C4-2B (cell line): ENCODE measurements around the gene RNASE7.

Source experiments
- CTCF ChIP-seq: fragments of 450-650 bp; conservative IDR thresholded peaks from 2 replicates; pipeline ENCODE4 v1.5.1; 2017; ENCODE audit warnings: mild to moderate bottlenecking
- ZFX ChIP-seq: fragments of 450-650 bp; IDR thresholded peaks from 2 replicates; pipeline ENCODE4 v1.6.1; 2017

- no peak for TF ChIP-seq CTCF
- TF ChIP-seq ZFX = no peak
Observed at GRCh38 chr14:21041676-21042433, at the start of gene RNASE7.
